ENCODE results near the gene CFL2.
"Not testable (repeated sequence)": the region's sequence is repeated elsewhere in the genome, so short reads cannot be mapped to it uniquely, and the experiment has no call there.

Gene CFL2

DNA sequence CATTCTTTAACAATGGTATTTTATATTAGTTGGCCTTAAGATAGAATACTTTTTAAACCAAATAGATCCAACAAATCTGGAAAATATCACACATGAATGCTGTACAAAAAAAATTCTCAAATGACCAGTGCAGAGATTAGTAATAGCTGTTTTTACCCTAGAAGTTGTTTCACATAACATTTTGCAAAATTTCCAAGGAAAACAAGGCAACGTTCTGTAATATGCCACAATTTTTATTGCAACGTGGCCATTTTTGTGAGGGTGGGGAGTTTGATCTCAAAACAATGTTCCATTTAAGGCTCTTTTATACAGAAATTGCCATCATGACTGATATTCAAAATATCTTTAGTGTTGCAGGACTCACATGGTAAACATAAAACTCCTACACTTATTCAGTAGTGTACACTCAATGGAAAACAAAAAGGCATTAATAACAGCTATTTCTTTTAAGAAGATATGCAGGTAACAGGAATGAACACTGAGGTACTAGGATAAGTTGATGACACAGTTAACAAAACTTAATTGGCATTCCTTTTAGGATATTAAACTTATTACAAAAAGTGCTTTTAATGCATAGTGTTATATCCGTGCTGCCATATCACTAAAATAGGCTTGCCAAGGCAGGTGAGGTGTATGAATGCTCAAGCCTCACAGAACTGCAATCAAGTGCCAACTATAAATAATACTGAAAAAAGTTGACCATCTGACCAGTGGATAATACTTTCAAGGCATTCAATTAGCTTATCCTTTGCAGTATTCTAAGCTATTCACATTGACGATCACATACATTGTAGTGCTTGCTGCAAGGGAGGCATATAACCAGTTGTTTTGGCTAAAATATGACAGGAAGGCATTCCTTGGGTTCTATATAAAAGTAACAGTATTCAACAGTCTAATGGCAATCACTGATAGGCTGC, 2.3 kb downstream of the CFL2 start:
- no peak for DNase-seq (ENCODE audit: low read depth)

DNA sequence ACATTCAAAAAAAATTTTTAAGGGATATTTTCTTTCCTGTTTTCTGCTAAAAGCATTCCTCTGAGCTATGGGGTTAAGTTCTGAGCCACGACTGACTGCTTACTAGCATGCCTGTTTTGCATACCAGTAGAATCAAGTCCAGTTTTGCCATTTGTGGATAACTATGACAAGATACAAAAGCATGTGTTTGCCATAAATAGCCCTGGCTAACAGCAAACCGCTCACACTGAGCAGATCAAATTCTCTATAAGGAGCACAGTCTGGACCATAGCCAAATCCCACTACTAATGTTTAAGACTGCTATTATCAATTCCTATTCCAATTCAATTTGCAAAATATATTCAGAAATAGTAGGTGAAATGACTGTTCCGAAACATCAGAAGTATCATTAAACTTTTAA, 3.2 kb downstream of the CFL2 start:
- DNase-seq (ENCODE audit: low read depth), result no peak

DNA sequence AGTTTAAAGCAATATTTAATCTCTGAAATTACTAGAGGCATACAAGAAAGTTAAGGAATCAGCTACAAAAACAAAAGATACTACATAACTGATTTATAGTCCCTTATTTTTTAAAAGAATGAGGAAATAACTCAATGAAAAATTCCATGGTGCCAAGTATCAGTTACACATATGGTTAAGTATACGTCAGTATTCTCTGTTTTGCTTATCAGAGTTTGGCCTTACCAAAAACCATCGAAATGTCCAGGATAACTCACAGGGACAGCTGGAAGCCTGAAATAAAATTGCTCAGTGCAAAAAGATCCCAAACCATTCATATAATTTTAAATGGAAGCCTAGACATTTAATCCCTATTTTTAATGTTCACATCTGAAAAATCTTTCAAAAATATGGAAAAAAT, 3.6 kb downstream of the CFL2 start:
- DNase-seq (ENCODE audit: low read depth), result no peak

DNA sequence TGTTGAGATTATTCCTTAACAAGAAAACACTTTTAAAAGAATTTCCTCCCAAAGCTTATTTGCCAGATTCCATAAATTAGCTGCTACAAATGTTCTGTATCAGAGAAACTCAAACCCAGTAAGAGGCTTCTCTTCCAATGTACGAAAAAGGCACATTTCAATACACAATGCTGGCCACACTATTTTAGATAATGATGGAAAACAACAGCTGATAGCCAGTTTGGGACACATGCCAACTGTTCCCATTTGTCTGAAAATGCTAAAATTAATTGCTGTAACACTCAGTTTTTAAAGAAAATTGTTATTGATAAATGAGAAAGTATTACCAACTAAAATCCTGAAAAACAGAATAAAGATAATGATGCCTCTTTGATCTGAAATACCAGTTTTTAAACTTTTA, 4.4 kb downstream of the CFL2 start:
- no peak for DNase-seq (ENCODE audit: low read depth)

DNA sequence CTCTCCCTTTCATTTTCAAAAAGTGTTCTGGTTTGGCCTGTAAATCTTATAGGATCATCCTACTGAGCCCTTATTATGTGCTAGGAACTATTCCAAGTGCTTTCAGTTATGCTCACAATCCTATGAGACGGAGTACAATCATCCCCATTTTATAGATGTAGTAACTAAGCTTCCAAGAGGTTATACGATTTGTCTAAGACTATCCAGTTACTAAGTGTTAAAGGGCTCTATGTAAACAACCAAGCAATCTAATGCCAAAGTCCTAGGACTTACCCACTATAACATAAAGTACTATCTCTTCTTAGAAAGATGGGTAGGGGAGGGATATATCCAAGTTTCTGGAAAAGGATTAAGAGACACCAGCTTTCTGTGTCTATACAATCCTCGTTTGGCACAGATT, 6.7 kb downstream of the CFL2 start:
- no peak for DNase-seq (ENCODE audit: low read depth)

DNA sequence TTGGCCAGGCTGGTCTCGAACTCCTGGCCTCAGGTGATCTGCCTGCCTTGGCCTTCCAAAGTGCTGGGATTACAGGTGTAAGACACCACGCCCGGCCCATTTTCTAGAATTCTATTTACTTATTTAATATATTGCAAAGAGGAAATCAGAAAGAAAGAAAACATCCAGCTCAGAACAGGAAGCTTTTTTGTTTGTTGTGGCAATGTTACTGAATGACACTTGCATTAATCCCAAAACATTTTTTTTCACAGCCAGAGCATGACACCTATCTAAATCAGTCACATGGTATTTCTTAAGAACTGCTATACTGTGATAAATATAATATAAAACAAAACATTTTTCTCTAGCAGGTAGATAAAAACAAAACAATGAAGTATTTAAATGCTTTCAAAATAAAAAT, 12.6 kb downstream of the CFL2 start:
- DNase-seq (ENCODE audit: low read depth), result no peak

DNA sequence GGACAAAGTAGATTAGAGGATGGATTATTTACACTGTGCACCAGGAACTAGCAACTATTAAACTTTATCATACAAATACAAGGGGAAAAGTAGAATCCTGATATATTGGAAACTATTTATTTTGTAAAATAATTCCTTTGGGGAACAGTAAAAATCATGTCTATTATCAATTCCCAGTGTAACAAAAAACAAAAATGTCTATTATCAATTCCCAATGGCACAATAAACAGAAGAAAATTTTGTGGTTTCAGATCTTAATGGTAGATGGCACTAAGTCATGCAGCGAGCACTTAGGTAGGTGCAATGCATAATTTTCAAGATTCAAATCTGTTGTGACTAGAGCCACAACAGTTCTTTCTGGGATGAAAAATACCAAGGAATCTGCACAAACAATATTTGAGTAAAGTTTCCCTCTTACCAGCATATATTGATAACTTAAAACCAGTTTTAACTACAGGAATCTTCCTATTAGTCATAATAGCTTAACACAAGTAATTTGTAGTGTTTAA, 13.7 kb downstream of the CFL2 start:
- DNase-seq (ENCODE audit: low read depth), result no peak

DNA sequence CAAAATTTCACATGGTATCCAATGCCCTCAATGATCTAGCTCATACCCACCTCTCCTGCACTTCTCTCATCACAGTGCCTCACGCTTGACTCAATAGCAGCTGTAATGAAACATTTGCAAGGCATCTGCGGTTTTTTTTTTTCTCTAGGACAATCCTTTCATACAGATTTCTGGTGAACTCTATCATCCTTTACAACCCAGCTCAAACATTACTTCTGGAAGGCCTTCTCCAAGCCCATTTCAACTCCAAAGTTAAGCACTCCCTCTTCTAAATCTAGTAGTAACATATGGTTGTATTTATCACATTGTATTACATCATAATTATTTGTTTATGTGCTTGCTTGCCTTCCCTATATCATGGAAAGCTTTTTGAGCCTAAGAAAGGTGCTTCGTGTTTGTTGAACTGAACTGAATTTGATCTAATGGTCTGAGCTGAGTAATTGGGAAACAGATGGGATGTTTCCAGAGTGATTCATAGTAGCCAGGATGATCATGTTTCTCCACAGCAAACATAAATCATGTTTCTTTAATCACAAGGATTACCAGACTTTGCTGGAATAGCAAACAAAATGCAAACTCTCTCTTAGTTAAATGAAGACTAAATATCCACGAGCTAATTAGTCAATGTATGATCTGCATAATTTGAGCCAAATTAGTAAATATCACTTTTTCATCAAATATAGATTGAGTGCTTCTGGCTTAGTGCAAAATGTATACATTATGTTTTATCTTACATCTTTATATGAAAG, 14.3 kb downstream of the CFL2 start:
- DNase-seq (ENCODE audit: low read depth), result no peak

DNA sequence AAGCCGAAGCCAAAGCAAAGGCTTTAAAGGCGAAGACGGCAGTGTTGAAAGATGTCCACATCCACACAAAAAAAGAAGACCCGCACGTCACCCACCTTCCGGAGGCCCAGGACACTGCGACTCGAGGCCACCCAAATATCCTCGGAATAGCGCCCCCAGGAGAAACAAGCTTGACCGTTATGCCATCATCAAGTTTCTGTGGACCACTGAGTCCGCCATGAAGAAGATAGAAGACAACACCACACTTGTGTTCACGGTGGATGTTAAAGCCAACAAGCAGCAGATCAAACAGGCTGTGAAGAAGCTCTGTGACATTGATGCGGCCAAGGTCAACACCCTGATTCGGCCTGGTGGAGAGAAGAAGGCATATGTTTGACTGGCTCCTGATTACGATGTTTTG, 20.2 kb downstream of the CFL2 start:
- DNase-seq (ENCODE audit: low read depth), result not testable (repeated sequence)

DNA sequence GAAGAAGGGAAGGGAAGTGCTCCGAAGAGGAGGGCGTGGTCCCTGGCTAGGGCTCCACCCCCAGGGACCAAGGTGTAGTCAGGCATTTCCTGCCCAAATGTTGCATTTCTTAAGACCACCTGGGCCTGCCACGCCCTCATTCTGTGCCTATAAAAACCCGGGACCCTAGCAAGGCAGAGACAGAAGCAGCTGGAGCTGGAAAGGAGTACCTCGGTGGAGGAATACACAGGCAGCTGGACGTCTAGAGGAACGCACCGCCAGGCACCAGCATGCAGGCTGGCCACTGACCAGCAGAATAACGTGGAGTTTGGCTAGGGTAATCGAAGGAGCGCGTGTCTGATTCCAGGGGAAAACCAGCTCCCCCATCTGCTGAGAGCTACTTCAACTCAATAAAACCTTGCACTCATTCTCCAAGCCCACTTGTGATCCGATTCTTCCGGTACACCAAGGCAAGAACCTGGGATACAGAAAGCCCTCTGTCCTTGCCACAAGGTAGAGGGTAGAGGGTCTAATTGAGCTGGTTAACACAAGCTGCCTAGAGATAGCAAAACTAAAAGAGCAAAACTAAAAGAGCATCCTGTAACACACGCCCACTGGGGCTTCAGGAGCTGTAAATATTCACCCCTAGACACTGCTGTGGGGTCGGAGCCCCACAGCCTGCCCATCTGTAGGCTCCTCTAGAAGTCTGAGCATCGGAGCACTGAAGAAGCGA, 21.0 kb downstream of the CFL2 start:
- no peak for DNase-seq (ENCODE audit: low read depth)

DNA sequence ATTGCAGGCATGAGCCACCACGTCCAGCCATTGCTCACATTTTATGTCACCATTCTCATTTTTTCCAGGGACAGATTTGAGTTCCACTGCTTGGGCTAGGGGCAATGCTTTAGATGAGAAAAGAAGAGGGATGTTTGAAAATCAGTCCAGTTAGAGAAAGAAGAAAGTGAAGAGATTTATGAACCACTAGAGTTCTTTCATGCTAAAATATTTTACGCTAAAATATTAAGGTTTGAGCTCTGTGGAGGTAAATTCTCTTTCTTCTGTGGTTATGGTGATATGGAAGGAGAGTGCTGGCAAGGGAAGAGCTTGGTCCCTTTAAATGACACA, 21.5 kb downstream of the CFL2 start:
- no peak for DNase-seq (ENCODE audit: low read depth)

DNA sequence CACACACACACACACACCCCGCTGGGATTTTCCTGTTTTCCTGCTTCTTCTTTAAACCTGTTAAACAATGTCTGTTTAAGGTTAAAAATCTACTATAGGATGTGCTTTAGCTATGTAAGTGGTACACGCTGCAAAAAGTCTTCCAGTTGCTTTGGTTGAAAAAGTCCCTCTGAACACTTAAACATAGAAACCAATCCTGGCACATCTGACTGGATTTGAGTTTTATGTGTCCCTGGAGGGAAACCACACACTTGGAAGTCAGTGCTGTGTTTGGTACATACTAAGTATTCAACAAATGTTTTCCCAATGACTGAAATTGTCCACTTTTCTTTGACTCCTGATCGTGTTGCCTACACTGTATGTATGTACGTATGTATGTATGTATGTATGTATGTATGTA, 22.0 kb downstream of the CFL2 start:
- no peak for DNase-seq (ENCODE audit: low read depth)

DNA sequence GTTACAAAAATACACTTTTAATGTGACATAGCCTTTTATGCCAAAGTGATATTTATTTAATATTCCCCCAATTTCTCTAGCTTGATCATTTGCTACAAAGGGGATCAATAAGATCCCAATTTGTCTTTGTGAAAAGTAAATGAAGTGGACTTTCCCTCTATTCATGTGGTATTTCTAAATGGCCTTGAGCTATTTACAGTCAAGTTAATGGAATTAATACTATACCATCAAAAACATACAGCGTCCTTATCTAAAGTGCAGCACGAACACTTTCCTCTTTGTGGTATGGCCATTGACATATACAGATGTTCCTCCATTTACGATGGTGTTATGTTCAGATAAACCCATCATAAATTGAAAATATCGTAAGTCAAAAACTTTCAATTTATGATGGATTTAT, 23.2 kb downstream of the CFL2 start:
- DNase-seq (ENCODE audit: low read depth), result no peak

DNA sequence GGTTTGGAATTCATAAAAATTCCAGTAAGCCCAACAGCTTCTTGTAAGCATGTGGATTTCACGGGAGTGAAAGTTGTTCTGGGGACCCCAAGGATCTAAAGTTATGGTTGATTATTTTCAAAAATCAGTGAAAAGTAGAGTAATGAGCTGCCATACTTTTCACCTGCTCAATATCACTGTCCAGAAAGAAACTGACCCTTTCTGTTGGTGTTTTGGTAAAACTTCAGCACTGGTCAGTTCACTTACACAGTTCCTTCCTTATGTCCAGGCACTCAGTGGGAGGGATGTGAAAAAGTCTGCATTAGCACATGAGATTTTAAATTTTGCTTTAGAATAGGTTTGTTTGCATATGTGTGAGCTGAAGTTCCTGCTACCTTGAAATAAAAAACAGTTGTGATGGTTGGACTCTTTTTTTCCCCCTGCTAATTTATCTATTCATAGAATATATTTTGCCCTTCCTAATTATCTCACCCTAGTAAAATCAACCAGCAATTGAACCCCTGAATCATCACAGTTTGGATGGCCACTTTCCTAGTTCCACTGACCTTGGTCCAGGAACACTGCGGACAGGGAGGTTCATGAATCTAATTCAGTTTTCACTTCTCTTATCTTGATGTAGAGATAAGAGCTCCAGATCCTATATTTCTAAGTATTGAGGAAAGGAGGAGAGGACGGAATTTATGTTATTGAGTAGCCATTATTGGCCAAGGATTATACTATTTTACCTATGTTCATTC, 25.8 kb downstream of the CFL2 start:
- no peak for DNase-seq (ENCODE audit: low read depth)

DNA sequence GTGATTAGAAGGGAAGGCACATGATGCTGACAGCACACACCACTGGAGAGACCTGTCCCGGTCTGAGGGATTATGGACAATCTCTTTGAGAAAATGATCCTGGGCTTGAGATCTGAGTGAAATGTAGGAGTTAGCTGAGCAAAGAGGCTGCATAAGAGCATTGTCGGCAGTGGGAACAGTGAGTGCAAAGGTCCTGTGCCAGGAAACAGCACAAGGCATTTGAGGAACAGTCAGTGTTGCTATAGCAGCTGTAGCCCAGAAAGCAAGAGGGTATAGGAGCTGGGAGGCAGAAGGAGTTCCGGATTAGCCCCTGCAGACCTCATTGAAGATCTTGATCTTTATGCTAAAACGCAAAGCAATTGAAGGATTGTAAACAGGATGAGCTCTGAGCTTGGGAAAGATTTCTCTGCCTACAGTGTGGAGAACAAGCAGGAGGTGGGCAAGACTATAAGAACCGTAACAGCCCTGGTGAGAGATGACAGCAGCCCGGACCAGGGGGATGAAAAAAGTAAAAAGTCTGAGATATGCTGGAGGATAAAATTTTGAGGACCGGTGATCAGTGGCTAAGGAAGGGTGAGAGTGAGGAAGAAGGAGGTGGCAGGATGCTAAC, 28.5 kb downstream of the CFL2 start:
- DNase-seq (ENCODE audit: low read depth), result no peak

DNA sequence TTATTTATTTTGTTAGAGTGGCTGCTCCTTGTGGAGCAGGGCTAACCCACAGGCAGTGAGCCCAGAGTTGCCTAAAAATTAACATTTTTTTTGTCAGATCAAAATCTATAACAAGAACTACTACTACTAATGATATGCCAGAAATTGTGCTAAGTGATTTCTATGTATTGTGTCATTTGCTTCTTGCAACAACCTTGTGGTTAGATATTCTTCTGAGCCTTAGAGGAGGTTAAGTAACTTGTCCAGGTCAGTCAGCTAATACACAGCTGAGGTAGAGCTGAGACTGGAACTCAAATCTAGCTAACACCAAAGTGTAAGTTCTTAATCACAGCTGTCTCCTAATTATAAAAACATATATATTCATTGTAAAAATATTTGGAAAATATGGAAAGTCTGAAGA, 29.8 kb downstream of the CFL2 start:
- DNase-seq (ENCODE audit: low read depth), result no peak

DNA sequence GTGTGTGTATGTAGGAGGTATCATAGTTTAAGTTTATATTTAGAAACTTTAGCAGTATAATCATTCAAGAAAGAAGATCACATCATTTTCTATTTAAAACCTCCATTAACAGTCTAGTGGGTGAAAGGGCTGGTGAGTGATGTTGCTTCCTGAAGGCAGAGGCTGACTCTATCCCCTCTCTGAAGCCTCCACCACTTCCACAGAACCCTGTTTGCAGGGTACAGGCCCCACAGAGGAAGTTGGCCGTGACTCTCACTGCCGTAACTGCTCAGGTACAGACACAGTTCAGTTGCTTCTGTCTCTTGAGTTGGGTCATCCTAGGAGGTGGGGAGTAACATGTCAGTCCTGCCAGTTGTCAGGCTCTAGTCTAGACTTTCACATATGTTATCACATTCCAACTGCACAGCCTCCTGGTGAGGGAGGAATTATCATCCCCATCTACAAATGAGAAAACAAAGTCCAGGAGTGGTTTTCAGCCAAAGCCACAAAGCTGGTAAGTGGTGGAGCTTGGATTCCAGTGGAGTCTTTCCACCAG, 31.5 kb downstream of the CFL2 start:
- no peak for DNase-seq (ENCODE audit: low read depth)

DNA sequence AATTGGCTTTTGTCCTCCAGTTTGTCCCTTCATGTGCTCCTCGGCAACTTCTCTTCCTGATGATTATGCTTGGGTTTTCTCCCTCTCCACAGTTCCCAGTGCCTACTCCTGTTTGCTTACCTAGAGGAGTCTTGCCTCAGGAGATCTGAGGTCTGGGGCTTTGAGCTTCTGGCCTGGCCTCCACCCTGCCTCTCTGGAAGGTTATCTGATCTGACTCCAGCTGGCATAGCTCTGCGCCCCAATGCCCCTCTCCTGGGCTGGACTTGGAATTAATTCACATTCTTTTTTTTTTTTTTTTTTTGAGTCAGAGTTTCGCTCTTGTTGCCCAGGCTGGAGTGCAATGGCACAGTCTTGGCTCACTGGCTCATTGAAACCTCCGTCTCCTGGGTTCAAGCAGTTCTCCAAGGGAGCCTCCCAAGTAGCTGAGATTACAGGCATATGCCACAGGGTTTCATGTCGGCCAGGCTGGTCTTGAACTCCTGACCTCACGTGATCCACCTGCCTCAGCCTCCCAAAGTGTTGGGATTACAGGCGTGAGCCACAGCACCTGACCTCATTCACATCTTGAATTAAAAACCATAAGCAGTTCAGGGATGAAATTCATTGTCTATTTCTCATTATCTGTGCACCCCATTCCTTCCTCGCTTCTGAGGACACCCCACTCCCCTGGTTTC, 33.5 kb downstream of the CFL2 start:
- no peak for DNase-seq (ENCODE audit: low read depth)

DNA sequence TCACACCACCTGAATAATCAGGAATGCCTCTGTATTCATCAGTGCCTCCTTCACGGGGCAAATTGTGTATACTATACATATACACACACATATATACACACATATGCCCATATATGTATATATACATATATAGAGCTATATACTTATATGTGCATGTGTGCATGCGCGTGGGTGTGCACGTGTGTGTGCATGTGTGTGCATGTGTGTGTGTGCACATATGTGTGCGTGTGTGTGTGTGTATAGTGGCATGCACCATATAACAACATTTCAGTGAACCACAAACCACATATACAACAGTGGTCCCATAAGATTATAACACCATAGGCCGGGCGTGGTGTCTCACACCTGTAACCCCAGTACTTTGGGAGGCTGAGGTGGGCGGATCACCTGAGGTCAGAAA, 35.7 kb downstream of the CFL2 start:
- DNase-seq (ENCODE audit: low read depth), result no peak

DNA sequence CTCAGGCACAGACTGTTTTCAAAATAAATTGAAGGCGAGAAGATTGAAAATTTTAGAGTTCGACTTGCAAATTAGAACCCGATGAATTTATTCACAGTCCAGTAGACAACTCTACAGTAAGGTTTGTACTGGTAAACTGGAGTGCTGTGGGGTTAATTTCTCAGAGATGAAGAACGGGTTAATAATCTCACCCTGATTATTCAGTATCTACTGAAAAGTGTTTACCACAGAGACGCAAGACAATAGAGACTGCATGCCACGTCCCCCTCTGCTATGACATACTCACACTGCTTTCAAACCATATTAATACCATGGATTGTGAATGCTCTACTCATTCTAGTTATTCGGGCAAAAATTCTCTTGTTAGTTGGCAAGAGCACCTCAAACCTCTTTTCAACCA, 36.1 kb downstream of the CFL2 start:
- no peak for DNase-seq (ENCODE audit: low read depth)
